Measurements from ENCODE around the gene ATP6AP2. TPM values are rescaled to one million over a fixed set of nuclear protein-coding genes. Genes with fewer than 3 reads are reported as not detected.

ATP6AP2 gene
- total and polyA plus RNA-seq, 9 of the 15 experiments (the other 6 are each of a cell fraction or from before 2014, with no cell fraction given) = 23.3 to 131 (median 41.9) TPM

- TF ChIP-seq ARID3B (CRISPR knock-in tag; IDR thresholded peaks at IDR 0.05; ENCODE audit: borderline replicate concordance) = no peak
- no peak for TF ChIP-seq MYNN (IDR thresholded peaks at IDR 0.05)
- no peak for TF ChIP-seq MYNN (CRISPR knock-in tag; IDR thresholded peaks at IDR 0.05)
- no peak for TF ChIP-seq CHD2 (IDR thresholded peaks at IDR 0.05; ENCODE audit: low read depth, low read length)
- no peak for TF ChIP-seq ETS1 (conservative IDR thresholded peaks at IDR 0.05; ENCODE audit: control insufficient read depth, low read depth, low read length)
- no peak for TF ChIP-seq ZFP36 (IDR thresholded peaks at IDR 0.05; ENCODE audit: low read depth, low read length, partially characterized antibody)
- TF ChIP-seq ZNF384 (IDR thresholded peaks at IDR 0.05; ENCODE audit: low read depth, low read length) = 0 out of 2 replicates have a peak, but pooled peaks have one; percentile 45
- TF ChIP-seq ZFPM2 (CRISPR knock-in tag; IDR thresholded peaks at IDR 0.05) = no peak
- TF ChIP-seq ZNF766 (CRISPR knock-in tag; conservative IDR thresholded peaks at IDR 0.05) = no peak
- no peak for TF ChIP-seq HDAC2 (IDR thresholded peaks at IDR 0.05)
- no peak for TF ChIP-seq ZNF77 (CRISPR knock-in tag; IDR thresholded peaks at IDR 0.05)
- peak; percentile 37; the same call in 1 of the 2 replicates for TF ChIP-seq CC2D1A (IDR thresholded peaks at IDR 0.05)
- TF ChIP-seq ZNF609 (CRISPR knock-in tag; IDR thresholded peaks at IDR 0.05; ENCODE audit: borderline replicate concordance) = no peak
- peak; percentile 73 to 79 for TF ChIP-seq RAD21 (CRISPR knock-in tag; conservative IDR thresholded peaks at IDR 0.05 in 1 of 2, IDR thresholded peaks at IDR 0.05 in 1 of 2)
- TF ChIP-seq CTCF (IDR thresholded peaks at IDR 0.05 in 2 of 3, conservative IDR thresholded peaks at IDR 0.05 in 1 of 3; ENCODE audit: insufficient read depth in 2 of 3, low read depth in 1 of 3, low read length in 3 of 3) = peak; percentile 59 to 77 (median 69)
- TF ChIP-seq BCL6 (CRISPR knock-in tag; IDR thresholded peaks at IDR 0.05) = no peak
- TF ChIP-seq MXI1 (IDR thresholded peaks at IDR 0.05; ENCODE audit: low read depth, low read length) = no peak
- TF ChIP-seq SMC3 (conservative IDR thresholded peaks at IDR 0.05; ENCODE audit: insufficient read depth, low read depth, low read length) = peak; percentile 57; the same call in 1 of the 2 replicates
- TF ChIP-seq NCOA6 (IDR thresholded peaks at IDR 0.05) = no peak
- TF ChIP-seq SNIP1 (IDR thresholded peaks at IDR 0.05; ENCODE audit: low read depth) = no peak
Measured at GRCh38 chrX:40543661-40544328, 37.0 kb upstream of the ATP6AP2 start (continued).
